MM.1S (cell line): ENCODE measurements around the gene TMEFF2.

Source experiments
- DNase-seq: peaks from one replicate; pipeline ENCODE4 v3.0.0-alpha.2; 2015
- H2AFZ ChIP-seq: fragments of 300-600 bp; sonication (generic); 2 replicates; pipeline ENCODE4 v1.6.0; 2016; ENCODE audit warnings: antibody characterized with exemption, low read length
- H3F3A ChIP-seq: fragments of 300-600 bp; sonication (generic); 2 replicates; pipeline ENCODE4 v1.6.1; 2016; ENCODE audit warnings: mild to moderate bottlenecking, antibody characterized with exemption, low read length, moderate library complexity, mixed read lengths; ENCODE audit not compliant: insufficient read depth
- H3K27ac ChIP-seq: fragments of 300-600 bp; sonication (generic); 2 replicates; pipeline ENCODE4 v1.5.1; 2016; ENCODE audit warnings: mild to moderate bottlenecking, low read length
- H3K27me3 ChIP-seq: fragments of 300-600 bp; sonication (generic); replicated peaks from 2 replicates; pipeline ENCODE4 v1.6.0; 2016; ENCODE audit warnings: low read length; ENCODE audit not compliant: insufficient read depth
- H3K36me3 ChIP-seq: fragments of 300-600 bp; sonication (generic); replicated peaks from 2 replicates; pipeline ENCODE4 v1.6.1; 2016; ENCODE audit warnings: mild to moderate bottlenecking, low read length, mixed read lengths; ENCODE audit not compliant: insufficient read depth
- H3K4me1 ChIP-seq: fragments of 300-600 bp; sonication (generic); 2 replicates; pipeline ENCODE4 v1.6.1; 2016; ENCODE audit warnings: low read length, mixed read lengths
- H3K4me2 ChIP-seq: fragments of 300-600 bp; sonication (generic); 2 replicates; pipeline ENCODE4 v1.6.0; 2016; ENCODE audit warnings: low read depth, low read length
- H3K4me3 ChIP-seq: fragments of 300-600 bp; sonication (generic); 2 replicates; pipeline ENCODE4 v1.5.1; 2016; ENCODE audit warnings: low read length, mixed read lengths
- H3K79me2 ChIP-seq: fragments of 300-600 bp; sonication (generic); 2 replicates; pipeline ENCODE4 v1.6.1; 2016; ENCODE audit warnings: mixed run types, low read length, mixed read lengths
- H3K9ac ChIP-seq: fragments of 300-600 bp; sonication (generic); 2 replicates; pipeline ENCODE4 v1.6.1; 2016; ENCODE audit warnings: low read length, mixed read lengths
- H3K9me2 ChIP-seq: fragments of 300-600 bp; sonication (generic); replicated peaks from 2 replicates; pipeline ENCODE4 v1.6.1; 2016; ENCODE audit warnings: mild to moderate bottlenecking, low read length, mixed read lengths; ENCODE audit not compliant: insufficient read depth
- H3K9me3 ChIP-seq: fragments of 300-600 bp; sonication (generic); replicated peaks from 2 replicates; pipeline ENCODE4 v1.6.1; 2016; ENCODE audit warnings: mild to moderate bottlenecking, low read length, mixed read lengths; ENCODE audit not compliant: insufficient read depth
- H4K20me1 ChIP-seq: fragments of 300-600 bp; sonication (generic); 2 replicates; pipeline ENCODE4 v1.6.1; 2016; ENCODE audit warnings: mild to moderate bottlenecking, low read length, moderate library complexity, mixed read lengths; ENCODE audit not compliant: insufficient read depth
- CTCF ChIP-seq: fragments of 300-600 bp; sonication (generic); IDR thresholded peaks from 2 replicates; pipeline ENCODE4 v1.5.1; 2016; ENCODE audit warnings: antibody characterized with exemption, low read length, mixed read lengths
- EZH2 ChIP-seq: fragments of 300-600 bp; sonication (generic); optimal IDR thresholded peaks from 2 replicates; pipeline ENCODE3; 2017; ENCODE audit warnings: low read depth, mild to moderate bottlenecking, antibody characterized with exemption, low read length, mixed read lengths
- EZH2phosphoT487 ChIP-seq: fragments of 300-600 bp; sonication (generic); IDR thresholded peaks from 2 replicates; pipeline ENCODE4 v1.6.1; 2018; ENCODE audit warnings: antibody characterized with exemption, low read length

TMEFF2 gene

GRCh38 chr2:191994749-191995148, 200.0 kb downstream of the TMEFF2 start:
- Histone ChIP-seq H4K20me1 (no peaks in the 10 kb centered on the region), H3K27me3 (no peaks in the 10 kb centered on the region), H3F3A (no peaks in the 10 kb centered on the region), H3K79me2 (no peaks in the 10 kb centered on the region), H3K9me3 (no peaks in the 10 kb centered on the region), H3K4me1 (no peaks in the 10 kb centered on the region), H3K4me3 (no peak overlapping the region), H3K9me2 (no peaks in the 10 kb centered on the region), H3K4me2 (no peak overlapping the region), H2AFZ (no peak overlapping the region), H3K9ac (no peak overlapping the region), H3K36me3 (no peaks in the 10 kb centered on the region), H3K27ac (no peak overlapping the region)
- no peak for DNase-seq
- no peak for TF ChIP-seq EZH2phosphoT487
- TF ChIP-seq EZH2, result no peak
- TF ChIP-seq CTCF, result no peak

GRCh38 chr2:191991442-191991841, 203.3 kb downstream of the TMEFF2 start:
- H3F3A ChIP-seq, result no peaks in the 10 kb centered on the region
- no peaks in the 10 kb centered on the region for H3K9me3 ChIP-seq
- H3K36me3 ChIP-seq, result no peaks in the 10 kb centered on the region
- no peak overlapping the region for H3K9ac ChIP-seq
- no peaks in the 10 kb centered on the region for H4K20me1 ChIP-seq
- H3K27me3 ChIP-seq, result no peaks in the 10 kb centered on the region
- H3K79me2 ChIP-seq, result no peaks in the 10 kb centered on the region
- H3K4me2 ChIP-seq, result no peak overlapping the region
- H3K4me1 ChIP-seq, result no peaks in the 10 kb centered on the region
- no peak for DNase-seq
- H3K4me3 ChIP-seq, result no peak overlapping the region
- H3K9me2 ChIP-seq, result no peaks in the 10 kb centered on the region
- TF ChIP-seq CTCF (no peak), EZH2 (no peak), EZH2phosphoT487 (no peak)
- no peak overlapping the region for H2AFZ ChIP-seq
- no peak overlapping the region for H3K27ac ChIP-seq

- H4K20me1 ChIP-seq, result no peaks in the 10 kb centered on the region
- no peak for TF ChIP-seq CTCF
- no peak for TF ChIP-seq EZH2
- no peak for TF ChIP-seq EZH2phosphoT487
- H3K27ac ChIP-seq, result no peak overlapping the region
- no peak overlapping the region for H2AFZ ChIP-seq
- H3K27me3 ChIP-seq, result no peaks in the 10 kb centered on the region
- H3K9me3 ChIP-seq, result no peaks in the 10 kb centered on the region
- no peak for DNase-seq
- H3K4me2 ChIP-seq, result no peak overlapping the region
- H3K9ac ChIP-seq, result no peak overlapping the region
- no peaks in the 10 kb centered on the region for H3K36me3 ChIP-seq
- H3K4me1 ChIP-seq, result no peaks in the 10 kb centered on the region
- H3K9me2 ChIP-seq, result no peaks in the 10 kb centered on the region
- H3K4me3 ChIP-seq, result no peak overlapping the region
- H3F3A ChIP-seq, result no peaks in the 10 kb centered on the region
- no peaks in the 10 kb centered on the region for H3K79me2 ChIP-seq
Observed at GRCh38 chr2:191985740-191986139, 209.0 kb downstream of the TMEFF2 start.
